HFFc6 (cell line): ENCODE results near the gene CD46. TPM values are rescaled to one million over a fixed set of nuclear protein-coding genes. Genes with fewer than 3 reads are reported as not detected.

Source experiments
- DNase-seq: peaks from one replicate; pipeline ENCODE4 v3.0.0-alpha.2; 2018
- H3K27ac Mint-ChIP-seq: 2 replicates; pipeline ENCODE4 v1.8.0; 2020; ENCODE audit warnings: mild to moderate bottlenecking, mixed read lengths
- H3K27me3 Mint-ChIP-seq: 2 replicates; pipeline ENCODE4 v1.8.0; 2021; ENCODE audit warnings: mild to moderate bottlenecking, moderate library complexity, mixed read lengths; ENCODE audit not compliant: insufficient read depth
- H3K36me3 Mint-ChIP-seq: 2 replicates; pipeline ENCODE4 v1.8.0; 2021; ENCODE audit warnings: low read depth, mixed read lengths
- H3K4me1 Mint-ChIP-seq: 2 replicates; pipeline ENCODE4 v1.8.0; 2020; ENCODE audit warnings: low read depth, mixed read lengths
- H3K4me3 Mint-ChIP-seq: 2 replicates; pipeline ENCODE4 v1.8.0; 2020; ENCODE audit warnings: mild to moderate bottlenecking, moderate library complexity, mixed read lengths
- H3K9me3 Mint-ChIP-seq: 2 replicates; pipeline ENCODE4 v1.8.0; 2020; ENCODE audit warnings: mild to moderate bottlenecking, mixed read lengths
- total RNA-seq, 6 experiments: library from RNA; stranded (reverse); fragmentation: NEBNext Ultra II Directional; extraction: Animal tissue kit (Norgen Biotek cat#: 25700); gene quantifications; 2 replicates in 1 of 6; 3 replicates in 5 of 6; pipeline ENCODE4 v1.2.3, GENCODE V29; 2021
- TF ChIP-seq, protein P1 (sequence below): fragments of 200-600 bp; sonication (generic); IDR thresholded peaks from 2 replicates; pipeline ENCODE4 v1.5.0; 2021; ENCODE audit warnings: antibody characterized with exemption, mild to moderate bottlenecking

CD46 gene
- total RNA-seq, 6 experiments from 2014 or later: 134 to 152 (median 142) TPM

DNA sequence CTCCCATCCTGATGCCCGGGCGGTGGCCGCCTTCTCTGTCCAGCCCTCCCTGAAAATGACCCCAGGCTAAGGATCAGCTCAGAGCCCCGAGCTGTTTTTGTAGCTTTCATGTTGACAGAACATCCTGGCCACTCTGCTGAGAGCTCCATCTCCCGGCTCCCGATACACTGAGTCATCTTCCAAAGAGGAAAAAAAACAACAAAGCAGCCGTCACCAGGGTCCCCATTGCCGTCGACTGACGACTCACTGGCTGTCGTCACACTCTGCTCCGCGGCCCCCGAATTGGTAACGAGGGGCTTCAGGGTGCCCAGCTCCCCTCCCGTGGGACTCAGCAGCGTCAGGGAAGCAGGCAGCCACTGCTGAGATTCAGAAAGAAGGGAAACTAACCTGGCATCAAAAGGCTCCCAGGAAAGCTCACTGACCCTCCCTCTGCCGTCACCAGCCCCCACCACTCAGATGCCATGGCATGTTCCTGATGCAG lies 67.2 kb downstream of the CD46 start:
- peaks cover 9% of the 10 kb centered on the region for H3K27me3 Mint-ChIP-seq
- H3K4me1 Mint-ChIP-seq: peaks cover 88% of the 10 kb centered on the region
- H3K9me3 Mint-ChIP-seq: no peaks in the 10 kb centered on the region
- peak overlapping the region; percentile 99 for H3K27ac Mint-ChIP-seq
- TF ChIP-seq, protein P1, sequence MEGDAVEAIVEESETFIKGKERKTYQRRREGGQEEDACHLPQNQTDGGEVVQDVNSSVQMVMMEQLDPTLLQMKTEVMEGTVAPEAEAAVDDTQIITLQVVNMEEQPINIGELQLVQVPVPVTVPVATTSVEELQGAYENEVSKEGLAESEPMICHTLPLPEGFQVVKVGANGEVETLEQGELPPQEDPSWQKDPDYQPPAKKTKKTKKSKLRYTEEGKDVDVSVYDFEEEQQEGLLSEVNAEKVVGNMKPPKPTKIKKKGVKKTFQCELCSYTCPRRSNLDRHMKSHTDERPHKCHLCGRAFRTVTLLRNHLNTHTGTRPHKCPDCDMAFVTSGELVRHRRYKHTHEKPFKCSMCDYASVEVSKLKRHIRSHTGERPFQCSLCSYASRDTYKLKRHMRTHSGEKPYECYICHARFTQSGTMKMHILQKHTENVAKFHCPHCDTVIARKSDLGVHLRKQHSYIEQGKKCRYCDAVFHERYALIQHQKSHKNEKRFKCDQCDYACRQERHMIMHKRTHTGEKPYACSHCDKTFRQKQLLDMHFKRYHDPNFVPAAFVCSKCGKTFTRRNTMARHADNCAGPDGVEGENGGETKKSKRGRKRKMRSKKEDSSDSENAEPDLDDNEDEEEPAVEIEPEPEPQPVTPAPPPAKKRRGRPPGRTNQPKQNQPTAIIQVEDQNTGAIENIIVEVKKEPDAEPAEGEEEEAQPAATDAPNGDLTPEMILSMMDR: no peak
- peaks cover 57% of the 10 kb centered on the region for H3K36me3 Mint-ChIP-seq
- peak overlapping the region; percentile 86 for H3K4me3 Mint-ChIP-seq
- DNase-seq: peak; percentile 77

GRCh38 chr1:207820568-207821463 lies 69.0 kb downstream of the CD46 start:
- no peaks in the 10 kb centered on the region for H3K9me3 Mint-ChIP-seq
- H3K27ac Mint-ChIP-seq: peak overlapping the region; percentile 99
- H3K36me3 Mint-ChIP-seq: peaks cover 45% of the 10 kb centered on the region
- H3K27me3 Mint-ChIP-seq: peaks cover 11% of the 10 kb centered on the region
- TF ChIP-seq, protein P1: no peak
- DNase-seq: no peak
- peaks cover 88% of the 10 kb centered on the region for H3K4me1 Mint-ChIP-seq
- no peak overlapping the region for H3K4me3 Mint-ChIP-seq

- no peak overlapping the region for H3K4me3 Mint-ChIP-seq
- H3K9me3 Mint-ChIP-seq: no peaks in the 10 kb centered on the region
- TF ChIP-seq, protein P1: no peak
- H3K27me3 Mint-ChIP-seq: peaks cover 12% of the 10 kb centered on the region
- peaks cover 88% of the 10 kb centered on the region for H3K4me1 Mint-ChIP-seq
- peaks cover 38% of the 10 kb centered on the region for H3K36me3 Mint-ChIP-seq
- no peak for DNase-seq
- H3K27ac Mint-ChIP-seq: no peak overlapping the region
Observed at GRCh38 chr1:207821464-207822045, 69.7 kb downstream of the CD46 start.

DNA sequence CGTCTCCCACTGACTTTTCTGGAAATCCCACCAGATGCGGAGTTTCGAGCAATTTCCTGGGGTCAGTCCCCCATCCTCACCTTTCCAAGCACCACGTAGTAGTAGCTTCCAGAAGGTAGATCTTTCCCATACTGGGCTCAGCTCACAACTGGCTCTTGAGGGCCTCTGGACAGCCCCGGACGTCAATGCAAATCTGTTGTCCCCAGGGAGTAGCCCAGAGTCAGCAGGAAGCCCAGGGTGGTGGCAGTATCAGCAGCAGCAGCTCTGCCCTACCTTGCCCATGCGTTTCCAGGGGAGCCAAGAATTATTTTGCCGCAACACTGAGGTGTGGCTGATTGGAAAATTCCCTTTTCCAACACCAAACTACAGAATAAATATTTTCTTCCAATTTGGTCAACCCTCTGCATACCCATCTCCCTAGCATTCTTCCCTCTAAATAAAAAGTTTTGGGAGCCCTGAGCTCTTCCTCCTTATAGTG lies 70.3 kb downstream of the CD46 start:
- H3K27me3 Mint-ChIP-seq: peaks cover 12% of the 10 kb centered on the region
- peaks cover 31% of the 10 kb centered on the region for H3K36me3 Mint-ChIP-seq
- H3K9me3 Mint-ChIP-seq: no peaks in the 10 kb centered on the region
- peak overlapping the region; percentile 99 for H3K27ac Mint-ChIP-seq
- peaks cover 88% of the 10 kb centered on the region for H3K4me1 Mint-ChIP-seq
- H3K4me3 Mint-ChIP-seq: peak overlapping the region; percentile 85
- no peak for DNase-seq
- TF ChIP-seq, protein P1: no peak

GRCh38 chr1:207822602-207823451 lies 71.0 kb downstream of the CD46 start:
- Mint-ChIP-seq H3K27ac (peak overlapping the region; percentile 99), H3K36me3 (peaks cover 26% of the 10 kb centered on the region), H3K9me3 (no peaks in the 10 kb centered on the region), H3K4me1 (peaks cover 88% of the 10 kb centered on the region), H3K27me3 (peaks cover 10% of the 10 kb centered on the region), H3K4me3 (peak overlapping the region; percentile 85)
- TF ChIP-seq, protein P1: no peak
- peak; percentile 56 for DNase-seq
